GM12878 (cell line): ENCODE data around the gene DRC1. TPM values are rescaled to one million over a fixed set of nuclear protein-coding genes. Genes with fewer than 3 reads are reported as not detected.

ENCODE experiments used
- ATAC-seq: fragments of 200-7000 bp; cut with Tn5 transposase; 3 replicates; pipeline ENCODE4 v1.9.1; 2020; ENCODE audit warnings: mild to moderate bottlenecking, moderate library complexity
- BruUV-seq: library from RNA; stranded (reverse); fragments of 400-500 nt; replicated peaks from 2 replicates; lab custom pipeline; 2021; lab: Mats Ljungman, UMichigan
- CTCF ChIA-PET: fragments of 300-600 bp; sonication (Branson Sonifier 250); formaldehyde crosslinking; extraction: SDS; loops from one replicate; lab custom pipeline; 2021; ENCODE audit warnings: inconsistent platforms; lab: Yijun Ruan, JAX
- POLR2A ChIA-PET: fragments of 350-600 bp; formaldehyde crosslinking; extraction: SDS; loops from one replicate; lab custom pipeline; 2021; ENCODE audit warnings: inconsistent platforms; lab: Charles Lee
- RAD21 ChIA-PET: fragments of 300-600 bp; sonication (Branson Sonifier 250); formaldehyde crosslinking; loops from one replicate; lab custom pipeline; 2023; ENCODE audit warnings: antibody characterized with exemption; ENCODE audit not compliant: unreplicated experiment; lab: Charles Lee
- SMC1A ChIA-PET: fragments of 300-600 bp; sonication (Branson Sonifier 250); formaldehyde crosslinking; loops from one replicate; lab custom pipeline; 2023; ENCODE audit not compliant: unreplicated experiment, uncharacterized antibody; lab: Charles Lee
- DNase-seq: peaks from one replicate; pipeline ENCODE4 v3.0.0-alpha.2; 2011; ENCODE audit warnings: low read depth, low spot score
- FAIRE-seq: peaks from 3 replicates; lab custom pipeline; 2011; peaks lifted over from hg19 to GRCh38; lab: Jason Lieb, UNC
- H2AFZ ChIP-seq: 2 replicates; pipeline ENCODE4 v1.6.0; 2011; ENCODE audit warnings: low read depth, low read length, control low read depth; ENCODE audit not compliant: control insufficient read depth
- H3K27ac ChIP-seq: 2 replicates; pipeline ENCODE4 v1.5.1; 2011; ENCODE audit warnings: control low read depth; ENCODE audit not compliant: control insufficient read depth, insufficient read depth
- H3K27me3 ChIP-seq, 2 experiments: replicated peaks in 1 of 2; 2 replicates each; pipeline versions ENCODE4 v1.6.0 to v1.6.1; 2011; ENCODE audit warnings: low read length in 1 of 2; ENCODE audit not compliant: control insufficient read depth in 2 of 2, insufficient read depth in 2 of 2
- H3K36me3 ChIP-seq, 2 experiments: 2 replicates each; pipeline ENCODE4 v1.5.1; 2011; ENCODE audit warnings: low read length in 1 of 2; ENCODE audit not compliant: control insufficient read depth in 2 of 2, insufficient read depth in 2 of 2
- H3K4me1 ChIP-seq: 2 replicates; pipeline ENCODE4 v1.6.1; 2011; ENCODE audit warnings: mild to moderate bottlenecking, low read length, moderate library complexity, mixed read lengths; ENCODE audit not compliant: control insufficient read depth, insufficient read depth
- H3K4me2 ChIP-seq: 2 replicates; pipeline ENCODE4 v1.6.0; 2011; ENCODE audit warnings: control low read depth; ENCODE audit not compliant: control insufficient read depth, insufficient read depth
- H3K4me3 ChIP-seq: fragments of 200-600 bp; sonication (generic); 2 replicates; pipeline ENCODE4 v1.5.1; 2016
- H3K79me2 ChIP-seq: 2 replicates; pipeline ENCODE4 v1.6.0; 2011; ENCODE audit warnings: low read length; ENCODE audit not compliant: control insufficient read depth, insufficient read depth
- H3K9ac ChIP-seq: 2 replicates; pipeline ENCODE4 v1.8.0; 2011; ENCODE audit warnings: low read length, control low read depth, mixed read lengths; ENCODE audit not compliant: control insufficient read depth, insufficient read depth
- H3K9me3 ChIP-seq: replicated peaks from 3 replicates; pipeline ENCODE4 v1.5.1; 2011; ENCODE audit warnings: mild to moderate bottlenecking, low read length; ENCODE audit not compliant: control insufficient read depth, insufficient read depth
- H4K20me1 ChIP-seq: 2 replicates; pipeline ENCODE4 v1.6.0; 2011; ENCODE audit not compliant: control insufficient read depth, insufficient read depth
- ATF7 ChIP-seq: fragments of 450-650 bp; IDR thresholded peaks from 2 replicates; pipeline ENCODE4 v1.6.1; 2016; ENCODE audit warnings: low read depth, mild to moderate bottlenecking
- CHD1 ChIP-seq: IDR thresholded peaks from 2 replicates; pipeline ENCODE4 v1.6.1; 2012; ENCODE audit warnings: low read depth, low read length, improper control_type of control experiment
- GABPA ChIP-seq: IDR thresholded peaks from 2 replicates; pipeline ENCODE4 v1.6.1; 2014; ENCODE audit warnings: antibody characterized with exemption, low read depth, mild to moderate bottlenecking, inconsistent platforms
- IKZF1 ChIP-seq: fragments of 450-650 bp; conservative IDR thresholded peaks from 2 replicates; pipeline ENCODE4 v1.6.1; 2017; ENCODE audit warnings: antibody characterized with exemption, mild to moderate bottlenecking
- IRF4 ChIP-seq: IDR thresholded peaks from 2 replicates; pipeline ENCODE4 v1.6.1; 2011; ENCODE audit warnings: low read depth, low read length
- JUNB ChIP-seq: IDR thresholded peaks from 2 replicates; pipeline ENCODE4 v1.6.1; 2016; ENCODE audit warnings: antibody characterized with exemption, mild to moderate bottlenecking
- KDM1A ChIP-seq: fragments of 200-600 bp; sonication (generic); IDR thresholded peaks from 2 replicates; pipeline ENCODE4 v1.6.1; 2016; ENCODE audit warnings: borderline replicate concordance
- KLF5 ChIP-seq: fragments of 450-650 bp; IDR thresholded peaks from 2 replicates; pipeline ENCODE4 v1.6.1; 2014; ENCODE audit warnings: mild to moderate bottlenecking; ENCODE audit not compliant: partially characterized antibody
- LARP7 ChIP-seq: fragments of 450-650 bp; IDR thresholded peaks from 2 replicates; pipeline ENCODE4 v1.6.1; 2017; ENCODE audit warnings: mild to moderate bottlenecking
- NR2F1 ChIP-seq: fragments of 450-650 bp; conservative IDR thresholded peaks from 2 replicates; pipeline ENCODE4 v1.6.1; 2017; ENCODE audit warnings: mild to moderate bottlenecking
- SP1 ChIP-seq: IDR thresholded peaks from one replicate; pipeline ENCODE4 v1.6.1; 2011; ENCODE audit warnings: low read depth, low read length
- TBL1XR1 ChIP-seq: IDR thresholded peaks from 2 replicates; pipeline ENCODE4 v1.6.1; 2012; ENCODE audit warnings: low read depth, low read length, improper control_type of control experiment
- ZNF207 ChIP-seq: fragments of 450-650 bp; IDR thresholded peaks from 2 replicates; pipeline ENCODE4 v1.6.1; 2014; ENCODE audit warnings: antibody characterized with exemption, mild to moderate bottlenecking, borderline replicate concordance
- ZNF384 ChIP-seq: IDR thresholded peaks from 2 replicates; pipeline ENCODE4 v1.6.1; 2012; ENCODE audit warnings: low read depth, mild to moderate bottlenecking, low read length, improper control_type of control experiment, borderline replicate concordance
- ZZZ3 ChIP-seq: IDR thresholded peaks from 2 replicates; pipeline ENCODE4 v1.6.1; 2011; ENCODE audit warnings: low read depth; ENCODE audit not compliant: control insufficient read depth, insufficient read length
- WGBS: methylation state at CpG from one replicate; pipeline ENCODE4 v1.1.6; 2016; ENCODE audit warnings: low lambda C conversion rate; ENCODE audit not compliant: insufficient replicate concordance, insufficient coverage; ENCODE audit errors: missing lambda C conversion rate; 5-methylcytosine and 5-hydroxymethylcytosine counted together
- in situ Hi-C: fragments of 300-500 bp; cut with MboI; formaldehyde crosslinking; loops from 9 replicates; pipeline ENCODE4 v1.14.3; 2018; ENCODE audit warnings: mixed read lengths
- intact Hi-C: fragments of 100-400 bp; cut with micrococcal nuclease; formaldehyde crosslinking; loops from one replicate; pipeline ENCODE4 v1.14.2; 2022; ENCODE audit not compliant: unreplicated experiment
- polyA plus RNA-seq, 11 experiments: library from polyadenylated mRNA; depleted of rRNA in 4 of 11; unstranded in 6 of 11; stranded (reverse) in 5 of 11; fragments of >200 nt; fragmentation: Nextera tagmentation in 4 of 11; fragmentation: Illumina TruSeq in 1 of 11; extraction: Ambion mirVana in 4 of 11; extraction: Trizol in 1 of 11; gene quantifications; 1 replicate in 1 of 11; 2 replicates in 10 of 11; pipeline versions ENCODE4 v1.2.1 to v1.2.3, GENCODE V29; 2011 to 2016; ENCODE audit warnings: inconsistent platforms in 2 of 11, missing spikeins in 2 of 11, low read depth in 1 of 11
- total RNA-seq, 4 experiments: library from RNA; depleted of rRNA in 3 of 4; stranded (reverse); fragments of >200 nt in 3 of 4; fragmentation: Illumina TruSeq in 1 of 4; extraction: Trizol in 1 of 4; gene quantifications; 2 replicates each; pipeline versions ENCODE4 v1.2.1 to v1.2.3, GENCODE V29; 2013 to 2021
- TF ChIP-seq, protein P1 (sequence below): IDR thresholded peaks from 2 replicates; pipeline ENCODE4 v1.6.1; 2011; ENCODE audit warnings: borderline replicate concordance, low read depth, mild to moderate bottlenecking, moderate library complexity, low read length; ENCODE audit not compliant: insufficient read depth, poor library complexity, severe bottlenecking
- TF ChIP-seq, protein P2 (sequence below): IDR thresholded peaks from 2 replicates; pipeline ENCODE4 v1.6.1; 2011; ENCODE audit warnings: mild to moderate bottlenecking, low read depth, low read length, moderate library complexity; ENCODE audit not compliant: insufficient replicate concordance
- TF ChIP-seq, protein P3 (sequence below): fragments of 450-650 bp; IDR thresholded peaks from 2 replicates; pipeline ENCODE4 v1.6.1; 2017; ENCODE audit warnings: low read depth, mild to moderate bottlenecking, moderate library complexity

DRC1 gene
- total and polyA plus RNA-seq, 10 of the 15 experiments (the other 5 are each of a cell fraction or from before 2014, with no cell fraction given) = 0.03 TPM; not detected in 9

GRCh38 chr2:26453421-26454329, 52.0 kb downstream of the DRC1 start:
- Histone ChIP-seq H3K27ac (no peak overlapping the region), H2AFZ (no peak overlapping the region), H4K20me1 (no peaks in the 10 kb centered on the region), H3K4me2 (no peak overlapping the region), H3K79me2 (no peaks in the 10 kb centered on the region), H3K36me3 (no peaks in the 10 kb centered on the region), H3K9ac (no peak overlapping the region), H3K9me3 (no peaks in the 10 kb centered on the region), H3K4me1 (no peaks in the 10 kb centered on the region), H3K27me3 (peaks cover 0 to 2% of the 10 kb centered on the region in 2 experiments; a peak in 1 of 4 replicates), H3K4me3 (no peak overlapping the region)
- ChIA-PET CTCF (no interaction called here), POLR2A (no interaction called here), SMC1A (no interaction called here), RAD21 (no interaction called here)
- no peak for DNase-seq
- in situ Hi-C loops = no loop called here
- no peak for ATAC-seq
- no TSS peak for BruUV-seq
- no peak for FAIRE-seq
- WGBS = 48% methylated on average over 11 of the region's 11 CpGs
- no peak for TF ChIP-seq ZZZ3
- TF ChIP-seq IRF4 = no peak
- TF ChIP-seq, protein P1, sequence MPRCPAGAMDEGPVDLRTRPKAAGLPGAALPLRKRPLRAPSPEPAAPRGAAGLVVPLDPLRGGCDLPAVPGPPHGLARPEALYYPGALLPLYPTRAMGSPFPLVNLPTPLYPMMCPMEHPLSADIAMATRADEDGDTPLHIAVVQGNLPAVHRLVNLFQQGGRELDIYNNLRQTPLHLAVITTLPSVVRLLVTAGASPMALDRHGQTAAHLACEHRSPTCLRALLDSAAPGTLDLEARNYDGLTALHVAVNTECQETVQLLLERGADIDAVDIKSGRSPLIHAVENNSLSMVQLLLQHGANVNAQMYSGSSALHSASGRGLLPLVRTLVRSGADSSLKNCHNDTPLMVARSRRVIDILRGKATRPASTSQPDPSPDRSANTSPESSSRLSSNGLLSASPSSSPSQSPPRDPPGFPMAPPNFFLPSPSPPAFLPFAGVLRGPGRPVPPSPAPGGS = no peak
- no peak for TF ChIP-seq JUNB
- TF ChIP-seq ATF7 = no peak
- TF ChIP-seq CHD1 = no peak
- no peak for TF ChIP-seq TBL1XR1
- no peak for TF ChIP-seq IKZF1
- no peak for TF ChIP-seq SP1
- TF ChIP-seq LARP7 = no peak
- TF ChIP-seq KDM1A = no peak
- TF ChIP-seq, protein P2, sequence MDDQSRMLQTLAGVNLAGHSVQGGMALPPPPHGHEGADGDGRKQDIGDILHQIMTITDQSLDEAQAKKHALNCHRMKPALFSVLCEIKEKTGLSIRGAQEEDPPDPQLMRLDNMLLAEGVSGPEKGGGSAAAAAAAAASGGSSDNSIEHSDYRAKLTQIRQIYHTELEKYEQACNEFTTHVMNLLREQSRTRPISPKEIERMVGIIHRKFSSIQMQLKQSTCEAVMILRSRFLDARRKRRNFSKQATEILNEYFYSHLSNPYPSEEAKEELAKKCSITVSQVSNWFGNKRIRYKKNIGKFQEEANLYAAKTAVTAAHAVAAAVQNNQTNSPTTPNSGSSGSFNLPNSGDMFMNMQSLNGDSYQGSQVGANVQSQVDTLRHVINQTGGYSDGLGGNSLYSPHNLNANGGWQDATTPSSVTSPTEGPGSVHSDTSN = no peak
- no peak for TF ChIP-seq GABPA
- no peak for TF ChIP-seq ZNF207
- no peak for TF ChIP-seq KLF5
- TF ChIP-seq NR2F1 = no peak
- no peak for TF ChIP-seq ZNF384
- TF ChIP-seq, protein P3, sequence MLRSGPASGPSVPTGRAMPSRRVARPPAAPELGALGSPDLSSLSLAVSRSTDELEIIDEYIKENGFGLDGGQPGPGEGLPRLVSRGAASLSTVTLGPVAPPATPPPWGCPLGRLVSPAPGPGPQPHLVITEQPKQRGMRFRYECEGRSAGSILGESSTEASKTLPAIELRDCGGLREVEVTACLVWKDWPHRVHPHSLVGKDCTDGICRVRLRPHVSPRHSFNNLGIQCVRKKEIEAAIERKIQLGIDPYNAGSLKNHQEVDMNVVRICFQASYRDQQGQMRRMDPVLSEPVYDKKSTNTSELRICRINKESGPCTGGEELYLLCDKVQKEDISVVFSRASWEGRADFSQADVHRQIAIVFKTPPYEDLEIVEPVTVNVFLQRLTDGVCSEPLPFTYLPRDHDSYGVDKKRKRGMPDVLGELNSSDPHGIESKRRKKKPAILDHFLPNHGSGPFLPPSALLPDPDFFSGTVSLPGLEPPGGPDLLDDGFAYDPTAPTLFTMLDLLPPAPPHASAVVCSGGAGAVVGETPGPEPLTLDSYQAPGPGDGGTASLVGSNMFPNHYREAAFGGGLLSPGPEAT = no peak
- intact Hi-C loops = no loop called here
